GM12878 (cell line): Measurements from ENCODE around the gene PRRC2B.

ENCODE experiments used
- BCL11A ChIP-seq: IDR thresholded peaks from 2 replicates; pipeline ENCODE4 v1.6.1; 2011; ENCODE audit warnings: low read depth, low read length
- BHLHE40 ChIP-seq, 2 experiments: fragments of 450-650 bp in 1 of 2; IDR thresholded peaks; 2 replicates each; pipeline ENCODE4 v1.6.1; 2011 to 2017; ENCODE audit warnings: low read depth in 2 of 2, borderline replicate concordance in 1 of 2, improper control_type of control experiment in 1 of 2, low read length in 1 of 2, mild to moderate bottlenecking in 1 of 2
- GABPA ChIP-seq: IDR thresholded peaks from 2 replicates; pipeline ENCODE4 v1.6.1; 2014; ENCODE audit warnings: antibody characterized with exemption, low read depth, mild to moderate bottlenecking, inconsistent platforms
- NR2C2 ChIP-seq: IDR thresholded peaks from 2 replicates; pipeline ENCODE4 v1.6.1; 2011; ENCODE audit warnings: borderline replicate concordance, low read depth; ENCODE audit not compliant: control insufficient read depth, insufficient read length
- POLR2A ChIP-seq: IDR thresholded peaks from 2 replicates; pipeline ENCODE4 v1.6.1; 2011; ENCODE audit warnings: low read depth, mild to moderate bottlenecking, low read length
- POLR2AphosphoS5 ChIP-seq: IDR thresholded peaks from 2 replicates; pipeline ENCODE4 v1.6.1; 2011; ENCODE audit warnings: mild to moderate bottlenecking, low read length, inconsistent platforms
- POU2F2 ChIP-seq: IDR thresholded peaks from 3 replicates; pipeline ENCODE4 v1.6.1; 2011; ENCODE audit warnings: low read depth, mild to moderate bottlenecking, low read length, borderline replicate concordance
- RCOR1 ChIP-seq: conservative IDR thresholded peaks from 2 replicates; pipeline ENCODE4 v1.6.1; 2012; ENCODE audit warnings: low read depth, low read length, improper control_type of control experiment
- SIN3A ChIP-seq: IDR thresholded peaks from 2 replicates; pipeline ENCODE4 v1.6.1; 2012; ENCODE audit warnings: low read depth, low read length, improper control_type of control experiment
- SMC3 ChIP-seq: IDR thresholded peaks from 2 replicates; pipeline ENCODE4 v1.6.1; 2011; ENCODE audit warnings: low read length, improper control_type of control experiment, borderline replicate concordance
- TCF7 ChIP-seq: IDR thresholded peaks from 2 replicates; pipeline ENCODE4 v1.6.1; 2014; ENCODE audit warnings: antibody characterized with exemption, borderline replicate concordance
- USF2 ChIP-seq: IDR thresholded peaks from 2 replicates; pipeline ENCODE4 v1.6.1; 2011; ENCODE audit warnings: low read depth, low read length, improper control_type of control experiment, borderline replicate concordance

- TF ChIP-seq POLR2A (peak; percentile 92), TCF7 (no peak), GABPA (no peak), BHLHE40 (IDR thresholded peaks at IDR 0.05; ENCODE audit: borderline replicate concordance in 1 of 2, low read depth in 2 of 2, low read length in 1 of 2) (peak in 1 of 2 experiments; percentile 36; a peak in 2 of 4 replicates), BCL11A (no peak), RCOR1 (no peak), NR2C2 (no peak), SMC3 (no peak; the same call in 1 of the 2 replicates), POU2F2 (no peak), USF2 (no peak), POLR2AphosphoS5 (peak; percentile 61; the same call in 1 of the 2 replicates), SIN3A (no peak)
Measured at GRCh38 chr9:131393622-131394463, at the start of gene PRRC2B.
